ENCODE data around the gene DHPS.

DHPS gene

DNA sequence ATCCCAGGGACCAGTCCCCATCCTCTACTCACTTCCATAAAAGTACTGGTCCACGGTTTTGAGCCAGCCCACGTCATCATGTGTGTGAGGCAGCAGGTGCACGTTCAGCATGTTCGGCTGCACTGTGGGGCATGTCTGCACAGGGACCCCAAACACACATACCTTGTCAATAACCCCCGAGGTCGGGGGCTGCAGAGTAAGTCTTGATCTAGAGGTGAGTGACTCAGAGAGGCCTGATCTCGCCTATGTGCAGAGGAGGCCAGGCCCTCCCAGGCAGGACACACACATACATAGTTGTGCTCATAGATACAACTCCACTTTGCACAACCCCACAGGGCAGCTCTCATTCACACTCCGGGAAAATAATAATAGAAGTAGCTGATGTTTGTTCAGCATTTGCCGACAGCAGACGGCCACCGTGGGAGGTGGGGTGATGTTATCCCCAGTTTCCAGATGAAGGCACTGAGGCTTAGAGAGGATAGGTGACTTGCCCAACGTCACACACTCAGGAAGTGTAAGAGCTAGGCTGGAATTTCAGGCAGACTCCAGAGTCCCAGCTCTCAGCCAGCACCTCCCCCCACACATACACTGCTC, 15.9 kb downstream of the DHPS start:
- TF ChIP-seq, protein P1, sequence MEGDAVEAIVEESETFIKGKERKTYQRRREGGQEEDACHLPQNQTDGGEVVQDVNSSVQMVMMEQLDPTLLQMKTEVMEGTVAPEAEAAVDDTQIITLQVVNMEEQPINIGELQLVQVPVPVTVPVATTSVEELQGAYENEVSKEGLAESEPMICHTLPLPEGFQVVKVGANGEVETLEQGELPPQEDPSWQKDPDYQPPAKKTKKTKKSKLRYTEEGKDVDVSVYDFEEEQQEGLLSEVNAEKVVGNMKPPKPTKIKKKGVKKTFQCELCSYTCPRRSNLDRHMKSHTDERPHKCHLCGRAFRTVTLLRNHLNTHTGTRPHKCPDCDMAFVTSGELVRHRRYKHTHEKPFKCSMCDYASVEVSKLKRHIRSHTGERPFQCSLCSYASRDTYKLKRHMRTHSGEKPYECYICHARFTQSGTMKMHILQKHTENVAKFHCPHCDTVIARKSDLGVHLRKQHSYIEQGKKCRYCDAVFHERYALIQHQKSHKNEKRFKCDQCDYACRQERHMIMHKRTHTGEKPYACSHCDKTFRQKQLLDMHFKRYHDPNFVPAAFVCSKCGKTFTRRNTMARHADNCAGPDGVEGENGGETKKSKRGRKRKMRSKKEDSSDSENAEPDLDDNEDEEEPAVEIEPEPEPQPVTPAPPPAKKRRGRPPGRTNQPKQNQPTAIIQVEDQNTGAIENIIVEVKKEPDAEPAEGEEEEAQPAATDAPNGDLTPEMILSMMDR (IDR thresholded peaks at IDR 0.05; ENCODE audit: insufficient read depth, low read length, missing control alignments): no peak
- no peak for DNase-seq (ENCODE audit: low read depth, low spot score)
- ChIA-PET CTCF (interaction anchor here (0.8 to 2.5 kb wide), 5 partner anchors 11 to 102 kb away, joined by 3 to 17 read pairs (median 4); no protein-coding TSS in a partner anchor), POLR2A (interaction anchor here (0.5 to 1.1 kb wide), 2 partner anchors 15 to 26 kb away, joined by 3 read pairs; no protein-coding TSS in a partner anchor)
- H3K4me3 ChIP-seq (ENCODE audit: low read depth, low read length): peak overlapping the region; percentile 77

DNA sequence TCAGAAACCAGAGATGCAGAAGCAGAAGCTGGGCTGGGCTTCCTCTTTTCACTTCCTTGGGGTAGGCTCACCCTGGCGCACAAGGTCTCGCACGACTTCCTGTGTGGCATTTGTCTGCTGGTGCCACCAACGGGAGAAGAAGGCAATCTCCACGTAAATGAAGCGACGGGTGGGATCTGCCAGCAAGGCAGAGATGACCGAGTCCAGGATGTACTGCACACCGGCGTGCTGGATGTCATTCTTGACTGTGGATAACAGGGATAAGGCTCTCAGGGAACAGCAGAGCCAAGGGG, 16.5 kb downstream of the DHPS start:
- DNase-seq (ENCODE audit: low read depth, low spot score): no peak
- no peak overlapping the region for H3K4me3 ChIP-seq (ENCODE audit: low read depth, low read length)
- POLR2A ChIA-PET: no interaction called here
- CTCF ChIA-PET: interaction anchor here (1.9 to 2.5 kb wide), 2 partner anchors 12 to 101 kb away, joined by 6 to 17 read pairs; no protein-coding TSS in a partner anchor
- TF ChIP-seq, protein P1 (IDR thresholded peaks at IDR 0.05; ENCODE audit: insufficient read depth, low read length, missing control alignments): no peak

DNA sequence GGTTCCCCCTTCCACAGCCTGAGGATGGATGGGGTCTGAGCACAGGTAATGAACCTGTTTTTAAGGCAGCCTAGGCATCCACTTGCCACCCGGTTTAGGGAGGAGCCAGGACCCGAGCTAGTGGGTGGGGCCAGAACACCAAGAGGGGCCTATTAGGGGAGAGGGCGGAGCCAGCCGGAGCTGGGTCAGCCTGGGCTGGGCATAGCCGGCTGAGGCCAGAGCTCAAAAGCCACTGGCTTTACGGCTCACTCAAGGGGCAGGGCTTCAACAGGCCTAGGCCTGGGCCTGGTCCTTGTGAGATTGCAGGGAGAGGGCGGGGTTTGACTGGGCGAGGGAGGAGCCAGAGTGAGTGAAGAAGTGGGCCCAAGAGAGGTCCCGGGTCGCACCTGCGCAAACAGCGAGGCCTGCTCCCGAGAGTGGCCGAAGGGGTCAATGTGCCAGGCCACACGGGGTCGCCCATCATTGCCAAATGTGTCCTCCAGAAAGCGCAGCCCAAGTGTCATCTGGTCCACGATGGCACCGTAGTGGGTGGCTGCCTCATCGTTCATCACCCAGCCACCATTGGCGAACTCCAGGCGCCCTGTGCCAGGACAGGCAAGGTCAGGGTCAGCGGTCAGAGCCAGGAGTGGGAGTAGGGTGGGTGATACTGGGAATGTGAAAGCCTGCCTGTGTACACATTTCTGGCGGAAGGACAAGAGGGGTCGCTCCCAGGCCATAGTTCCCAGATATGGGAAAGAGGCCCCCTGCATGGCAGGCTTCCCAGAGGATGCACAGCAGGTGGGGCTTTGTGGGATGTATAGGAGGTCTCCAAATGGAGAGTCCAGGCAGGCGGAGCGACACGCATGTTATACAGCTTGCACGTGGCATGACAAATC, 17.0 kb downstream of the DHPS start:
- POLR2A ChIA-PET: no interaction called here
- DNase-seq (ENCODE audit: low read depth, low spot score): no peak
- CTCF ChIA-PET: interaction anchor here (1.0 to 2.6 kb wide), 3 partner anchors 16 to 101 kb away, joined by 3 to 8 read pairs (median 6); no protein-coding TSS in a partner anchor
- no peak overlapping the region for H3K4me3 ChIP-seq (ENCODE audit: low read depth, low read length)
- TF ChIP-seq, protein P1 (IDR thresholded peaks at IDR 0.05; ENCODE audit: insufficient read depth, low read length, missing control alignments): no peak

DNA sequence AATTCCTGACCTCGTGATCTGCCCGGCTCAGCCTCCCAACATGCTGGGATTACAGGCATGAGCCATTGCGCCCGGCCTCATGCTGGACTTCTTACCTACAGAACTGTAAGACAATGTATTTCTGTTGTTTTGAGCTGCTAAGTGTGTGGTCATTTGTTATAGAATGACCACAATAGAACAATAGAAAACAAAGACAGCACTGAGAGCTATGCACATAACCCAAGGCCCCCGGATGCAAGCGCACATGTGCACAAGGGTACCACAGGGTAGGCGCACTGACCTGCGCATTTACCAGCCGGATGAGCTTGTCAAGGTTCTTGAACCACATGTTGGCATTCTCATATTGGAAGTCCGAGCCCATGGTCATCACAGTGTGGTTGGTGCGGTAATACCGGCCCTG, 20.7 kb downstream of the DHPS start:
- ChIA-PET POLR2A (no interaction called here), CTCF (interaction anchor here (1.0 to 3.5 kb wide), 4 partner anchors 11 to 97 kb away, joined by 3 to 20 read pairs (median 6); no protein-coding TSS in a partner anchor)

DNA sequence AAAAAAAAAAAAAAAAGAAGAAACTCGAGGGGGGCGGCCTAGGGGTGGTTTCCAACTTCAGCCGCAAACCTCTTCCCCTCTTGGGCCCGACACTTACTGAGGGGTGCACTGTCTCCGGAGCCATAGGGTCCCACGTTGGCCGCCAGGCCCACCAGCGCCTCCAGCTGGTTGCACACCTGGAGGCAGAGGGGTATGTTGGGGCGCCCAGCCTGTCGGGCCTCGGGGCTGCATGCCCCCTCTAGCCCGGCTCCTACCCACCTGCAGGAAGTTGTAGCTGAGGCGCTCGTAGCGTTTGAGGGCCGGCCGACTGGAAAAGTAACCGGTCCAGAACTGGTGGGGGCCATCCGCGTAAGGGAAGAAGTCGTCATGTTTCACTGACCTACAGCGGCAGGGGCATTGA, 23.7 kb downstream of the DHPS start:
- POLR2A ChIA-PET: no interaction called here
- CTCF ChIA-PET: interaction anchor here (1.2 to 1.6 kb wide), 2 partner anchors 19 to 94 kb away, joined by 4 to 8 read pairs; no protein-coding TSS in a partner anchor

More for the DNA sequence above, 20.7 kb downstream of the DHPS start:
- no peak overlapping the region for H3K4me3 ChIP-seq (ENCODE audit: low read depth, low read length)
- DNase-seq (ENCODE audit: low read depth, low spot score): no peak
- TF ChIP-seq, protein P1 (IDR thresholded peaks at IDR 0.05; ENCODE audit: insufficient read depth, low read length, missing control alignments): no peak

More for the DNA sequence above, 23.7 kb downstream of the DHPS start:
- no peak overlapping the region for H3K4me3 ChIP-seq (ENCODE audit: low read depth, low read length)
- TF ChIP-seq, protein P1 (IDR thresholded peaks at IDR 0.05; ENCODE audit: insufficient read depth, low read length, missing control alignments): no peak
- DNase-seq (ENCODE audit: low read depth, low spot score): no peak
